ENCODE results near the gene ADSS1.
A peak's percentile ranks its signal among the peaks of the same experiment; 100 is the strongest.

ADSS1 gene

GRCh38 chr14:104784846-104785707 lies 61.0 kb downstream of the ADSS1 start:
- DNase-seq = peak; percentile 94

- DNase-seq = no peak
These were observed 61.7 kb downstream of the ADSS1 start for GRCh38 chr14:104785708-104786080.

- DNase-seq = no peak
These were observed 62.1 kb downstream of the ADSS1 start for GRCh38 chr14:104786091-104786586.

DNA sequence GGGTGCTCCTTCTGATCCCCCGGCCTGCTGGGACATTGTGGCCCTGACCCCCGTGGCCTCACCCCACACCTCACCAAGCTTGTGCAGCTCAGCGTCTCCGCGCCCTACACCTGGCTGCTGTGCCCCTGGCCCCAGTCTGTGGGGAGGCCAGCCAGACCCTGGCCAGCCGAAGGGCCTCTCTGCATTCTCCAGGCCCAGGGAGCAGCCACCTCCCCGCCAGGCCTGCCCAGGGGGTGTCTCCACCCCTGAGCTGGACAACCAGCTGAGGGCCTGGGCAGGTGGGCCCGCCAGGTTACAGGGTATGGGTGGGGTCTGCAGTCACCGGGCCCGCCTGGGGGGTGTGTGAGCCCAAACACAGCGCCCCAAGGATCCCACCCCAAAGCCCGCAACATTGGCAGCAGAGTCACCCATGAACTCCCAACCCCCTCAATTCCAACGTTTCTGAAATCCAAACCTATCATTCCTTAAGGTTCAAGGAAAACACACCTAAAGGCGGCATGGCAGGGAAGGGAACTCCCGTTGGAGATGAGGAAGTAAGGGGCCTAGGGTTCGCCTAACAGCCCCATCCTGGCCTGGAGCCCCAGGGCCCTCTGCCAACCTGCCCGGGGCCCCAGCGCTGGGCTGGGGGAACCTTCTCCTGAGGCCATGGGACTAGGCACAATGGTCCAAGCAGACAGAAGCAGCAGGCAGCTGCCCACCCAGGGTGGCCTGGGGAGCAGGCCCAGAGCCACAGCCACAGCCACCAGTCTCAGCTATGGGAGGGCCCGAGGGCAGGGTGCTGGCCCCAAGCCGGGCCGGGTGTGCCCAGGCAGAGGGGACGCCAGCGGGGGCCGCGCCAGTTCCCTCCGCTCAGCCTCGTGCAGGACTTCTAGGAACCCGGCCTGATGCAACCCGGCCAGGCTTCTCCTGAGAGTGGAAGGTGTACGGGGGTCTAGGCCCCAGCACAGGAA lies 63.0 kb downstream of the ADSS1 start:
- no peak for DNase-seq

GRCh38 chr14:104787736-104788135 lies 63.7 kb downstream of the ADSS1 start:
- DNase-seq = no peak

GRCh38 chr14:104788161-104788818 lies 64.3 kb downstream of the ADSS1 start:
- DNase-seq = peak; percentile 96

DNA sequence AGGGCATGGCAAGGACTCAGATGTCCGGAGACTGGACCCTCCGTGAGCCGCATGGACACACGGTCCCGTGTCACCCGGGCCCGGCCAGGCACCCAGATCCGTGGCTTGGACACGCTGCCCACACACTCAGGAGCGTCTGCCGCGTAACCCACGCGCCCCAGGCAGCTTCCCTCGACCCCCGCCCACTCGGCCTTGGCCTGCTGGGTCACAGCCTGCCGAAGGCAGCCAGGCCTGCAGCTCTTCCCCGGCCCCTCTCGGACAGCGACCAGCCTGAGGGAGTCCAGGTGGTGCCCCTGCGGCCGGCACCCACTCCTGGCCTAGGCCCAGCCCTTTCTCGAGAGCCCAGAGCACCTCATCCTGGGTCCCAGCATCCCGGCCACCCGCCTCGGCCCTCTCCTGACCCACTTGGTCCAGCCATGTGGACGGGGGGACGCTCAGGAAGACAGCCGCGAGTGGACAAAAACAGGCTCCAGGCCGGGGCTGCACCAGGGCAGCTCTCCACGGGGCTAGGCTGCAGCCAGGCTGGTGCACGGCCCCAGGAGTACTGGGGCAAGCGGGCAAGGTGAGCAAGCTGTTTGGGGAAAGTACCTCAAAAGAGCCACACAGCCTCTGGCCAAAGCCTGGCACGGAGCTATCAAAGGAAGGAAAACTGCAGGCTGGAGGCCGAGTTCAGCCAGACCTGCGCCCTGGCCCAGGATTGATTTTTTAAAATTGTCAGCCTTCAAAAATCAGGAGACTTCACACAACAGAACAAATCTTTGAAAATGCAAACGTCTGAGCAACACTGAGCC lies 65.0 kb downstream of the ADSS1 start:
- no peak for DNase-seq

- DNase-seq = no peak
These were observed 66.0 kb downstream of the ADSS1 start for GRCh38 chr14:104789752-104790743.

DNA sequence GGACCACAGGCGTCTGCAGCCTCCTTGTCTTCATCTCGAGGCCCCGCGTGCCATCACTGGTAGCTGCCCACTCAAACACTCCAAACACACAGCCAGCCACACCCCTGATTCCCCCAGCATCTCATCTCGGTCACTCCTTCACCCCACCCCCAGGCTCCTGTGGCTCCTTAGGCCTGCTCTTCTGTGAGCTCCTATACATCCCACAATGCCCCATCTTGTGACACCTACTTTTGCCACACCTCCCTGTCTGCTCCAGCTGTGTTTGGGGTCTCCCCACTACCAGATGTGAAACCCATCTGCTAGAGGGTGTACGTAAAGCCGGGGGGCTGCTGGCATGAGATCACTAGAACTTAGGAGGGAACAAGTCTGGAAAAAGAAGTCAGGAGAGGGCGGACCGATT lies 67.4 kb downstream of the ADSS1 start:
- DNase-seq = no peak

DNA sequence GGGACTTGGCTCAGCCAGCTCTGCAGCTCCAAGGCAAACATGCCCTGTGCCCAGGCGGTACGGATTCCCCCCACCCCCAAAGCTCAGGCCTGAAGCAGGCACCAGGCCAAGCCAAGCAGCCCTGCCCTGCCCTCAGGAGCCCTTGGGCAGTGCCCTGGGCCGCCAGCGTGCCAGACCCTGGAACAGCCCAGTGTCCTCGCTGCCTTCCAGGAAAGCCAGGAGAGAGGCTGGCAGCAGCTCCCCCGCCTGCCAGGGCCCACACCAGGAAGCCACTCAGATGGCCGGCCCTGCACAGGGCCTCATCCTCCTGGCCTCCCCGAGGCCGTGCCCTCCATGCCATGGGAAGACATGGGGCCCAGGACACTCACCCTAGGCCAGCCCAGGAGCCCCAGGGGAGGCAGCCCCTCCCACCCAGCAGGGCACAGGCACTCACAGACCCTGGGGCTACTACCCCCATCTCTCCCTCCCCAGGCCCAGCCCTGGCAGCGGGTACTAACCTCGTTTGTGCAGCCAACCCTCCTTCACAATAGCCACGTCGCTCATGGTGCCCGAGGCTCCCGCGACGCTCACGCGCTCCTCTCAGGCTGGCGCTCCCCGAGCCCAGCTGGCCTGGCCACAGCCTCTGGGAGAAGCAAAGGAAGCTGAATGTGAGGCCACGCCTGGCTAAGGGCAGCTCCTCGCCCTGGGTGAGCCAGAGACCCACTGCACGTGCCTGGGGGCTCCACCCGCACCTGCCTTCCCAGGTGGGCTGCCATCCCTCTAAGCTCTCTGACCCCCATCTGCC lies 68.3 kb downstream of the ADSS1 start:
- DNase-seq = peak; percentile 56

DNA sequence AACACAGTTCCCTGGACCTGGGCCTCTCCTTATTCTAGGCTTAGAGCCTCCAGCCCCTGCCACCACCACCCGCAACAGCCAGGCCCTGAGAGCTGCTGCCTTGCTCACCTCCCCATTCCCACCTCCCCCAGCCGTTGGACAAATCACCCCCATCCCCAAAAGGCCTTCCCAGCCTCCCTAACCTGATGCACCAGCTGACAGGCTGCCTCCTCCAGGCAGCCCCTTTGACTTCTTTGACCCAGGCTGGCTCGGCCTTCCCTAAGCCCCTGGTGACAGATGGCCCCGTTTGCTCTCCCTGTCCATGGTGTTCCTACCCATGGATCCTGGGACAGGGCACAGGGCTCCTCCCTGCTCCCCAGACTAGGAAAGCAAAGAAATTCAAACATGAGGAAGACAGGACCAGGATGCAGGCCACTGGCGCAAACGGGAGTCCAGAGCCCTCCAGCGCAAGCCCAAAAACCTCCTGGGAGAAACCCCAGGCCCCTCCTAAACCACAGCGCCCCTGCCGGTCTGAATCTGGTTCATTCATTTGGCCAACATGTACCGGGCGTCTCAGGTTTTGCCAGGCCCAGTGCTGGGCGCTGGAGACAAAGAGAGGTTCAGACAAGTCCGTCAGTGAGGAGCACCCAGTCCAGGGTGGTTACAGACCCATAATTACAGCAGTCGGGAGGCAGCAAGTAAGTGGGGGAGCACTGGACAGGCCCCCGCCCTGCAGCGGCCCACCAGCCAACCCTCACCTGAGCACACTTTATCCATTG lies 69.1 kb downstream of the ADSS1 start:
- no peak for DNase-seq

- DNase-seq = no peak
These were observed 69.6 kb downstream of the ADSS1 start for GRCh38 chr14:104793703-104793959.

GRCh38 chr14:104794099-104794498 lies 70.1 kb downstream of the ADSS1 start:
- DNase-seq = no peak

- no peak for DNase-seq
These were observed 70.6 kb downstream of the ADSS1 start for GRCh38 chr14:104794631-104794992.

GRCh38 chr14:104794993-104795780 lies 71.2 kb downstream of the ADSS1 start, which contains the start of gene AKT1:
TSS of gene AKT1 (minus strand) at chr14:104795748. CDS start at chr14:104792643, 3,105 bp downstream.
- DNase-seq = no peak

- peak; percentile 55 for DNase-seq
These were observed 72.0 kb downstream of the ADSS1 start for GRCh38 chr14:104795781-104796686.

- no peak for DNase-seq
These were observed 72.7 kb downstream of the ADSS1 start for GRCh38 chr14:104796687-104797081.

Data from COR-L47 (cell line).